PFSK-1 (cell line): ENCODE results near the gene GALNT18.

Experiments used
- FOXP2 ChIP-seq: optimal IDR thresholded peaks from 2 replicates; pipeline ENCODE3; 2011; ENCODE audit warnings: borderline replicate concordance, control low read depth, inconsistent platforms; ENCODE audit not compliant: insufficient read depth; ENCODE audit errors: extremely low read length, extremely low read depth
- POLR2AphosphoS5 ChIP-seq: IDR thresholded peaks from 2 replicates; pipeline ENCODE4 v1.6.1; 2012; ENCODE audit warnings: low read depth, mild to moderate bottlenecking, control low read depth, low read length, moderate library complexity
- SIN3A ChIP-seq: IDR thresholded peaks from 2 replicates; pipeline ENCODE4 v1.6.1; 2012; ENCODE audit warnings: mild to moderate bottlenecking, low read length, moderate library complexity, borderline replicate concordance; ENCODE audit not compliant: insufficient read depth
- TAF1 ChIP-seq: IDR thresholded peaks from 2 replicates; pipeline ENCODE4 v1.6.1; 2012; ENCODE audit warnings: low read length, control low read depth, borderline replicate concordance; ENCODE audit not compliant: insufficient read depth
- TF ChIP-seq, protein P1 (sequence below), 2 experiments: IDR thresholded peaks; 2 replicates each; pipeline versions ENCODE4 v1.6.1 to v1.8.0; 2011 to 2012; ENCODE audit warnings: low read depth in 2 of 2, low read length in 2 of 2, control low read depth in 1 of 2, inconsistent platforms in 1 of 2, mild to moderate bottlenecking in 1 of 2, moderate library complexity in 1 of 2; ENCODE audit not compliant: insufficient read depth in 1 of 2

Gene GALNT18

DNA sequence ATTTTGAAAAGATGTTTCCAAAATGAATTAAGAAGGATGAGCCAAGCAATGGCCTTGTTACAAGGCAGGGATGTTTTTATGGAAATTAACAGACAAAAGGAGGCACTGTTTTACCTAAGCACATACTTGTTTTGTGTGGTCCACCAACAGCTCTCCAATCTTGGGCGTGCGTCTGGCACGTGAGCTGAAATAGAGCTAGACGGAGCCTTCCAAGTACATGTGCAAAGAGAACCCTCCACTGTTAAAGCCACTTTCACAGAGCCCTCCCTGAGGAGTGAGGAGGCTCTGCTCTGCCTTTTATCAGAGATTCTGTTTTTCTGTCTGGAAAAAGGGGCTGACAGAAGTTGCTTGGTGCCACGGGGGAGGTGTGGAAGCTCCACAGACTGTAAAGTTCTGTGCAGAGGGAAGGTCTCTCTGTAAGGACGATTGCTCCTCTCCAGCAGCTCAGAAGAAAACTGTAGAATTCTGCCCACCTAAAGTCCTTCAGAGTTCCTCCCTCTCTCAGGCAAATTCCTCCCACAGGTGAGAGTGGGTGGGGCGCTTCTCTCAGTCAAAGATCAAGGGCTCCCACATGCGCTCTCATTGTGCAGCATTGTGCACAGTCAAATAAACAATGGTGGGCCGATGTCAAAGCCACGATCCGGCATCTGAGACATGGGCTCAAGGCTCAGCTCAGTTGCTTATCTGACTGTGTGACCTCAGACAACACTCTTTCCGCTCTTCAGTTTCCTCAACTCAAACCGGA lies 176.2 kb downstream of the GALNT18 start:
- TF ChIP-seq POLR2AphosphoS5 (no peak), FOXP2 (no peak), TAF1 (no peak), SIN3A (no peak)
- TF ChIP-seq, protein P1, sequence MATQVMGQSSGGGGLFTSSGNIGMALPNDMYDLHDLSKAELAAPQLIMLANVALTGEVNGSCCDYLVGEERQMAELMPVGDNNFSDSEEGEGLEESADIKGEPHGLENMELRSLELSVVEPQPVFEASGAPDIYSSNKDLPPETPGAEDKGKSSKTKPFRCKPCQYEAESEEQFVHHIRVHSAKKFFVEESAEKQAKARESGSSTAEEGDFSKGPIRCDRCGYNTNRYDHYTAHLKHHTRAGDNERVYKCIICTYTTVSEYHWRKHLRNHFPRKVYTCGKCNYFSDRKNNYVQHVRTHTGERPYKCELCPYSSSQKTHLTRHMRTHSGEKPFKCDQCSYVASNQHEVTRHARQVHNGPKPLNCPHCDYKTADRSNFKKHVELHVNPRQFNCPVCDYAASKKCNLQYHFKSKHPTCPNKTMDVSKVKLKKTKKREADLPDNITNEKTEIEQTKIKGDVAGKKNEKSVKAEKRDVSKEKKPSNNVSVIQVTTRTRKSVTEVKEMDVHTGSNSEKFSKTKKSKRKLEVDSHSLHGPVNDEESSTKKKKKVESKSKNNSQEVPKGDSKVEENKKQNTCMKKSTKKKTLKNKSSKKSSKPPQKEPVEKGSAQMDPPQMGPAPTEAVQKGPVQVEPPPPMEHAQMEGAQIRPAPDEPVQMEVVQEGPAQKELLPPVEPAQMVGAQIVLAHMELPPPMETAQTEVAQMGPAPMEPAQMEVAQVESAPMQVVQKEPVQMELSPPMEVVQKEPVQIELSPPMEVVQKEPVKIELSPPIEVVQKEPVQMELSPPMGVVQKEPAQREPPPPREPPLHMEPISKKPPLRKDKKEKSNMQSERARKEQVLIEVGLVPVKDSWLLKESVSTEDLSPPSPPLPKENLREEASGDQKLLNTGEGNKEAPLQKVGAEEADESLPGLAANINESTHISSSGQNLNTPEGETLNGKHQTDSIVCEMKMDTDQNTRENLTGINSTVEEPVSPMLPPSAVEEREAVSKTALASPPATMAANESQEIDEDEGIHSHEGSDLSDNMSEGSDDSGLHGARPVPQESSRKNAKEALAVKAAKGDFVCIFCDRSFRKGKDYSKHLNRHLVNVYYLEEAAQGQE (IDR thresholded peaks at IDR 0.05; ENCODE audit: insufficient read depth in 1 of 2, low read depth in 2 of 2, low read length in 2 of 2) = no peak

GRCh38 chr11:11444804-11445131 lies 177.0 kb downstream of the GALNT18 start:
- TF ChIP-seq TAF1 (no peak), FOXP2 (no peak), POLR2AphosphoS5 (no peak), SIN3A (no peak)
- TF ChIP-seq, protein P1 (IDR thresholded peaks at IDR 0.05; ENCODE audit: insufficient read depth in 1 of 2, low read depth in 2 of 2, low read length in 2 of 2) = no peak

DNA sequence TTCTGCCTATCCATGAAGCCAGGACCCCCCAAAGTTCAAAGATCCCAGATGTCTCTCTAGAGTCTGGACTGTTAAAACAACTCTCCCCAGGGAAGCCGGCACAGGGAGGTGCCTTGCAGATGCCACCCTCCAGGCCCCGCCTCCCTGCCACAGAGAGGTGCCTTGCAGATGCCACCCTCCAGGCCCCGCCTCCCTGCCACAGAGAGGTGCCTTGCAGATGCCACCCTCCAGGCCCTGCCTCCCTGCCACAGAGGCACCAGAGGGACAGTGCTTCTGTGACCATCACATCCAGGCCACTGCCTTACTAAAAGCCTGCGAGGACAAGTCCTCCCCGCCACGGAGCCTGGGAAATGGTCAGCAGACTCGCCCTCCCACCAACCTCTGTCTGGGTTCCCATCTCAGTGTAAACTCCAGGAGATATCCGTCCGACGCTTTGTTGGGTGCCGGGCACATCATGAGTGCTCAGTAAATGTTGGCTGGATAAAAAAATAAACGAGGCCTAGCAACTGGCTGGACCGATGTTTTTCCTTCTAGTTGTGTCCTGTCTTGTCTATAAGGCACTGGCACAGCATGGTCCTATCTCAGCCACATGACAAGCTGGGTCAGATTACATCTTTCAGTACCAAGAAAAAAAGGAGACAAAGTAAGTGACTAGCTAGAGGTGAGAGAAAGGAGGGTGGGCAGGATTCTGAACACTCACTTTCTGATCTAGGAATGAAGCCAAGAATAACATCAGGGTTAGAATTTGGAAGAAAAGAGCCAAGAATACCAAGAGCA lies 177.6 kb downstream of the GALNT18 start:
- TF ChIP-seq SIN3A (no peak), TAF1 (no peak), POLR2AphosphoS5 (no peak), FOXP2 (no peak)
- TF ChIP-seq, protein P1 (IDR thresholded peaks at IDR 0.05; ENCODE audit: insufficient read depth in 1 of 2, low read depth in 2 of 2, low read length in 2 of 2) = no peak

DNA sequence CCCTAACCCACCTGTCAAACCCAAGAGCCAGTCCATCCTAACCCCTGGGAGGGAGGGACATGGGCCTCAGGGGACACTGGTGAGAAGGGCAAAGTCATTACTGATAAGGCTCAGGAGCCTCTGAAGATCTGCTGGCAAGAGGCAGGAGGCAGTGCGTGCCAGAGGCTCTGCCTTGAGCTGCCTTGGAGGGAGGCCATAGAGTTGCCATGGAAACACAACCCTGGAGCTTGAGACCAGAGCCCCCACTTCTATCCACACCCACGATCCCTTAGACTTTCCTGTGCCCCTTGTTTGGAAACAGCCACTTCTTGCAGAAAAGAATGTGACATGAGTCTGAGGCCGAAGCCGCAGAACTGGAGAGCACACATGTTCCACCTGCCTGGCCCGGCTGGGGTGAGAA lies 179.0 kb downstream of the GALNT18 start:
- TF ChIP-seq SIN3A (no peak), FOXP2 (no peak), POLR2AphosphoS5 (no peak)

GRCh38 chr11:11441516-11441915 lies 180.3 kb downstream of the GALNT18 start:
- TF ChIP-seq, protein P1 (IDR thresholded peaks at IDR 0.05; ENCODE audit: insufficient read depth in 1 of 2, low read depth in 2 of 2, low read length in 2 of 2) = no peak
- TF ChIP-seq FOXP2 = no peak
